ENCODE results near the gene PARP3.
"Not testable (repeated sequence)": the region's sequence is repeated elsewhere in the genome, so short reads cannot be mapped to it uniquely, and the experiment has no call there.

The PARP3 gene

DNA sequence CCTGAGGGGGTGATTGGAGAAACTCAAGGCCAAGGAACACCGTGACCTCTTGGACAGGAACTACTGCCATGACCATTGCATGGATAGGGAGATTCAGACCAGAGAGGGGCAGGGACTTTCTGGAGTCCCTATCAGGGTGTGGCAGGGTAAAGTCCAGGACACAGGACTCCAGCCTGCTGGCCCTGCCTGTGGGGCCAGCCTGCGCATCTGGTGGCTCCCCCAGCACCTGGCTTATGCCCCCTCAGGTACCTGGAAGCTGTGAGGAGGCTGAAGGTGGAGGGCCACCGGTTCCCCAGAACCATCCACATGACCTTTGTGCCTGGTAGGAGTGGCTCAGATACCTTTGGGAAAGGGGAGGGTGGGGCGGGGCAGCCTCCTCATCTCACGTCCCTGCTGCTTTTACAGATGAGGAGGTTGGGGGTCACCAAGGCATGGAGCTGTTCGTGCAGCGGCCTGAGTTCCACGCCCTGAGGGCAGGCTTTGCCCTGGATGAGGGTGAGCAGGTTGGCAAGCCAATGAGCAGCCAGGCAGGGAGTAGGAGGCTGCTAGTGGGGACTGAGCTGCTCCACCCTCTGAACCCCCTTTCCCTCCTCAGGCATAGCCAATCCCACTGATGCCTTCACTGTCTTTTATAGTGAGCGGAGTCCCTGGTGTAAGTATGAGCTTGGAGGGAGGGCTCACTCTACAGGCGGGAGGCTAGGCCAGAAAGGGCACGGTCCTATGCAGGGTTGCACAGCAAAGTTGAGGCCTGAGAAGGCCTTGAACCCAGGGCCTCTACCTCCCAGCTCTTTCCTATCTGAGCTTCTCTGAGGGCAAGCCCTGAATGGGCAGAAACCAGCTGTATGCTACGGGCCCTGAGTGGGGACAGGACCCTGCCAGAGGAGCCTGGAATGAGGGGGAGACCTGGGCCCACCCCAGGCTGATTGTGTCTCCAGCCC lies 44.1 kb downstream of the PARP3 start:
- DNase-seq, result no peak

DNA sequence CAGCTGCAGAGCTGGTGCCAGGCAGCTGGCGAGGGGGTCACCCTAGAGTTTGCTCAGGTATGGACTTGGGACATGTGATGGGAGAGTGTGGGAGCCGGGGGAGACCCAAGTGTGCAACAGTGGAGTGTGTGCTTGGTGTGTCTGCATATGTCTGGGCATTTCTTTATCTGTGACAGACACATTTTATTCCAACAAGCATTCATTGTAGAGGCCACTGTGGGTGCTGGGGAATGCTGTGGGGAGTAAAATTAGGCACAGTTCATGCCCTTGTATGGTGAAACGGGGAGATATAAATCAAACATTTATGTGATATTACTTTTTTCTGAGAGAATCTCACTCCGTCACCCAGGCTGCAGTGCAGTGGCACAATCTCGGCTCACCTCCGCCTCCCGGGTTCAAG lies 45.4 kb downstream of the PARP3 start:
- no peak for DNase-seq

DNA sequence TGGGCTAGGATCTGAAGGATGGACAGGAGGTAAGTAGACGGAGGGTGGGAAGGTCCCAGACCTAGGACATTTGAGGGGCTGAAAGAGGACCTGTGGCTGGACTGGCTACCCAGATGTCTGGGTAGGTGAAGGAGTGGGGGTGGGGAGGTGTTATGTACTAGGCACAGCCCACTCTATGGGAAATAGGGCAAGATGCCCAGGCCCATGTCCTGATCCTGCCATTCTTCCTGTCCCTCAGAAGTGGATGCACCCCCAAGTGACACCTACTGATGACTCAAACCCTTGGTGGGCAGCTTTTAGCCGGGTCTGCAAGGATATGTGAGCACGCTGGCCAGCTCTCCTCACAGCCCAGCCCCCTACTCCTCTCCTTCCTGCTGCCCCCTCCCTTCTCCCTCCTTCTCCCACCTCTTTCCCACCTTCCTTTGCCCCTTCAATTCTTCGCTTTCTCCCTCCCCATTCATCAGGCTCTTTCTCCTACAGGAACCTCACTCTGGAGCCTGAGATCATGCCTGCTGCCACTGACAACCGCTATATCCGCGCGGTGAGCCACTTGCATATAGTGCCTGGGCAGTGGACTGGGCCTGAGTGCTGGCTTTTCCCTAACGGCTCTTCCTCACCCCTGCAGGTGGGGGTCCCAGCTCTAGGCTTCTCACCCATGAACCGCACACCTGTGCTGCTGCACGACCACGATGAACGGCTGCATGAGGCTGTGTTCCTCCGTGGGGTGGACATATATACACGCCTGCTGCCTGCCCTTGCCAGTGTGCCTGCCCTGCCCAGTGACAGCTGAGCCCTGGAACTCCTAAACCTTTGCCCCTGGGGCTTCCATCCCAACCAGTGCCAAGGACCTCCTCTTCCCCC lies 46.4 kb downstream of the PARP3 start:
- no peak for DNase-seq

DNA sequence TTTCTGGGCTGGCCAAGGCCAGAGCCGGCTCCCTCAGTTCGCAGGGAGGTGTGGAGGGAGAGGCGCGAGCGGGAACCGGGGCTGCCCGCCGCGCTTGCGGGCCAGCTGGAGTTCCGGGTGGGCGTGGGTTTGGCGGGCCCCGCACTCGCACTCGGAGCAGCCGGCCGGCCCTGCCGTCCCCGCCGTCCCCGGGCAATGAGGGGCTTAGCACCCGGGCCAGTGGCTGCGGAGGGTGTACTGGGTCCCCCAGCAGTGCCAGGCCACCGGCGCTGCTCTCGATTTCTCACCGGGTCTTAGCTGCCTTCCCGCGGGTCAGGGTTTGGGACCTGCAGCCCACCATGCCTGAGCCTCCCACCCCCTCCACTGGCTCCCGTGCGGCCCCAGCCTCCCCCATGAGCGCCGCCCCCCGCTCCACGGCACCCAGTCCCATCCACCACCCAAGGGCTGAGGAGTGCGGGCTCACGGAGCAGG lies 48.4 kb downstream of the PARP3 start:
- peak; percentile 47 for DNase-seq

DNA sequence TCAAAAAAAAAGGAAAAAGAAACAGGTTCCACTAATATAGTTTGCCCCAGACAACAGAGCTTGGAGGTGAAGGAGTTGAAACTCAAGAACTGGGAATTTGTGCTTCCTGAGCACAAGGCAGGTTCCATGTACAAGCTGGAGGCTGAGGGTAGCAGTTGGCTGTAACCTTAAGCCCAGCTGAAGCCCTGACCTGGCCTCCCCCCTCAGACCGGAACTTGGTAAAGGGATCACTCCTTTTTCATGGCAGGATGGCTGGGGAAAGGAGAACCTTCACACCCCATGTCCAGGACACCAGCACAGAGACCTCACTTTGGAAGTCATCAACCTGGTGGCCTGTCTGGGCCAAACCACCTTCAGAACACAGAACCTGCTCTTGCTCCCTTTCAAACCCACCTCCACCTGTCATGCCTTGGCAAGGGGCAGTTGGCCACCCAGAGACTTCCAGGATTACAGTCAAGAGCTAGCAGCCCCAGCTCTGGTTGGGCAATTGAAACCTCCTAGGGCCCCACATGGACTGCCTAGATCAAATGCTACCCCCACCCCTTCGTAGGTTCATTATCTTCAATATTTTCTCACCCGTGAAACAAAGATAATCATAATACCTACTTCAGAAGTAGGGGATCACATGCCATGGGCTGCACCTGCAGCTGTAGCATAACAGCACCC lies 50.0 kb downstream of the PARP3 start:
- no peak for DNase-seq

DNA sequence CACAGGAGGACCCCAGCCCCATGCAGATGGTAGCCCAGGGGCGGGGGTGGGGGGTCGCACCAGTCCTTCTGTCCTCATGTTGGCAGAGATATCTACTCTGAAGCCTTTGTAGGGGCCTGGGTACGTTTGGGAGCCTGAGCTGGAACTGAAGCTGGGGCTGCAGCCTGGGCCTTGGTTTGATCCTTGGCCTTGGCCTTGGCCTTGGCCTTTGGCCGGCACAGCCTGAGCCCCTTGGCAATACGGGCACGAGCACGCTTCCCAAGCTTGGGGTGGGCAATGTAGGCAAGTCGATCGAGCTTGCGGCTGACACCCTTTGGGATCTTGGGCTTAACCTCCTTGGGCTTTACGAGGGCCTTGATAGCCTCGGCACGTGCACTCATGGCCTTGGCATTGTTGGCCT lies 51.5 kb downstream of the PARP3 start:
- DNase-seq, result not testable (repeated sequence)

DNA sequence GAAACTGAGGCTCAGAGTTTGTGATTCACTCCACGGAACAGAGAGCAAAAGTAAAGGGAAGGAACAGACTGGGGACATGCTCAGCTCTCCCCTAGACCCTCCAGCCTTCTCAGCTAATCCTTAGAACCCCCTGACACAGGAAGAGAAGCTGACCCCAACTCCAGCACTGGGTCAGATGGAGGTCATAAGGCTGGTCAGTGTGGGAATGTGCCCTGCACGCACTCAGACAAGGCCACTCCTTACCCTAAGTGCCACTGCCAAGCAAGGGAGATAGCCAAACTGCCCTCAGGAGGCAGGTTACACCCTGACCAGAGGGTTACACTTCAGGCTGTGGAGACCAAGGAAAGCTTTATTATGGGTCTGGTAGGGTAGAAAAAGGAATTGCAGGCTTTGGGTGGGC lies 52.4 kb downstream of the PARP3 start:
- DNase-seq, result no peak

DNA sequence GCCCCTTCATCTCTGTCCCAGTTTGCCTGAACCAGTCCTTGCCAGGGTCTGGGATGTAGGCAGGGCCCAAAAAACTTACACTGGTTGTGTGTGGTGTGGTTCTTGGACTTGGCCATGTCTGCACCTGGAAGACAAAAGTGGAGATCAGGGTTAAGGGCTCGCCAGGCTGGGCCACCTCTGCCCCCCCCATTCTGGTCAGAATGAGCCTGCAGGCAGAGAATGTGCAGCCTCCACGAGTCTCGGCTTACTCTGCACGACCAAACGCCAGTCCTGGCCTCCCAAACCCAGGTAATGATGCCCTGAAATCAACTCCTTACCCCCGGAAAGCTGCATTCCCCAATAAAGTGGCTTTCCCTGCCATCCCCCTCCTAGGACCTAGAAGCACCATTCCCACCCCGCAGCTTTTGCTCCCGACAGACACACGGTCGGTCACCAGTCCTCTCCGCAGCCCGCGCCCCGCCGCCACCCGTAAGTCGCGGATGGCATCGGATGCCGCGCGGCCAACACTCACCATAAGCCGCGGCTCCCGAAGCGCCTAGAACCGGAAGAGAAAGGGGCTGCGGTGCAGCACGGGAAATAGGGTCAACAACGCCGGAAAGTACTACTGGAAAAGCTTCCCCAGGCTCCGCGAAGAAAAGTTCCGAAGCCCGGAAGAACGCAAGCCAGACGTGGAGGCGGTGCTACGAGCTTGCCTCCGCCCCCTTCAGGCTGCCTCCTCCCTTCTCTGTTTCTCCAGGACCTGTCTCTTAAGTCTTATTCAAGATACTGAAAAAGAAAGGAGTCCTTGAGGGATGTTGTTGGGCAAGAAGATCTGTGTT lies 53.4 kb downstream of the PARP3 start, which contains the start of gene RPL29:
Gene RPL29, minus strand, starts transcription at position 550 of the 818 bp plus-strand sequence. Its CDS starts 434 bp downstream, at position 116.
- DNase-seq, result peak; percentile 93

DNA sequence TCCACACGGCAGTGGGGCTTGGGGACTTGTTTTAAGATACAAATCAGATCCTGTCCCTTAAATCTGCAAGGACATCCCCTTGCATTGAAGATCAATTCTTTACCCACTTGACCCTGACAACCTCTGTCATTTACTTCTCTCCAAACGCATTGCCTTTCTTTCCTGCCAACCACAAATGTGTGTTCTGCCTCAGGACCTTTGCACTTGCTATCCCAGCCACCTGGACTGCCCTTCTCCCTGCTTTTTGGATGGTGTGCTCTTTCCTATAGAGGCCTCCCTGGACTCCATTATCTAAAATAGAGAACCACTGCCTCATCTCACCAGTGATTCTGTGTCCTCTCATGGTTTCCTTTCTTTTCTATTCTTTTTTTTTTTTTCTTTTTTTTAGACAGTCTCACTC lies 55.0 kb downstream of the PARP3 start:
- DNase-seq, result no peak

DNA sequence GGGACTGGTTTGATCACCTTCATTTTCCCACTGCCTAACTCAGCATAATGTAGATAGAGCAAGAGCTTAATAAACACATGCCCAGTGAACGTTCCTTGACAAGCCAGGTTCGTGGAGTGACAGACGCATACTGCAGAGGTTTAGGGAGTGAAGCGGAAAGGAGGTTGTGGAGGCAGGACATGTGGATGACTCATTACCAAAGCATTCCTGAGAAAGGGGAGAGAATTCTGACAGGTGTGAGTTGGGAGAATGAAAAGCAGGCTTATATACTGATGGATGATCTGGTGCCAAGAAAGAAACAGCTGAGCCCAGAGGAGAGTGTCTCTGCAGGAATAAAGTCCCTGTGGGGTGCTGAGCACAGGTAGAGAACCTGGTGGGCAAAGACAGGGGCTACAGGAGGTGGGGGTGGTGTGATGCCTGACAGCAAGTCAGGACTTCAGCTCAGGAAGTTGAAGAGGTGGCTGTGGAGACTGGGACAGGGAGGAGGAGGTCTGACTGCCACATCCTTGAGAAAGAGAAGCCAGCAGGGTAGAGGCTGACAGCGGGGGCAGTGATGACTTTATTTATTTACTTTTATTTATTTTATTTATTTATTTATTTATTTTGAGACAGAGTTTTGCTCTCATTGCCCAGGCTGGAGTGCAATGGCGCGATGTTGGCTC lies 55.9 kb downstream of the PARP3 start:
- DNase-seq, result no peak
